ENCODE data around the gene MRPS18A. TPM values are rescaled to one million over a fixed set of nuclear protein-coding genes. Genes with fewer than 3 reads are reported as not detected.

MRPS18A gene
- total and polyA plus RNA-seq, 9 of the 15 experiments (the other 6 are each of a cell fraction or from before 2014, with no cell fraction given), result 87.5 to 243 (median 125) TPM

GRCh38 chr6:43639984-43640800, 47.4 kb downstream of the MRPS18A start (continued):
- TF ChIP-seq MGA (IDR thresholded peaks at IDR 0.05), result peak; percentile 61
- TF ChIP-seq SMARCA4 (IDR thresholded peaks at IDR 0.05), result peak; percentile 86
- TF ChIP-seq HOXB6 (CRISPR knock-in tag; IDR thresholded peaks at IDR 0.05; ENCODE audit: borderline replicate concordance), result no peak
- TF ChIP-seq RBM15 (IDR thresholded peaks at IDR 0.05; ENCODE audit: insufficient read depth, low read length), result no peak
- no peak for TF ChIP-seq ZNF282 (CRISPR knock-in tag; IDR thresholded peaks at IDR 0.05)
- no peak for TF ChIP-seq ZNF436 (CRISPR knock-in tag; IDR thresholded peaks at IDR 0.05)
- no peak for TF ChIP-seq ZNF764 (CRISPR knock-in tag; IDR thresholded peaks at IDR 0.05; ENCODE audit: low read depth)
- TF ChIP-seq TAL1 (IDR thresholded peaks at IDR 0.05), result peak; percentile 63
- no peak for TF ChIP-seq SMARCB1 (IDR thresholded peaks at IDR 0.05; ENCODE audit: insufficient read length, low read depth)
- no peak for TF ChIP-seq PHF20 (IDR thresholded peaks at IDR 0.05; ENCODE audit: partially characterized antibody)
- no peak; the same call in 1 of the 2 replicates for TF ChIP-seq NKRF (IDR thresholded peaks at IDR 0.05; ENCODE audit: borderline replicate concordance)
- no peak for TF ChIP-seq ZBTB17 (CRISPR knock-in tag; IDR thresholded peaks at IDR 0.05)
- peak; percentile 30; the same call in 1 of the 2 replicates for TF ChIP-seq PKNOX1 (IDR thresholded peaks at IDR 0.05)
- no peak for TF ChIP-seq ZFP36 (IDR thresholded peaks at IDR 0.05; ENCODE audit: low read depth, low read length, partially characterized antibody)
